Body of pancreas (tissue), 4 donors: ENCODE results near the gene HOXB3.

ENCODE experiments used
- CTCF ChIP-seq, 7 experiments: fragments of 450-650 bp in 4 of 7; fragments of 200-600 bp in 3 of 7; sonication (generic) in 3 of 7; IDR thresholded peaks; one replicate each; pipeline ENCODE4 v1.5.1; 2016 to 2019; ENCODE audit warnings: antibody characterized with exemption in 7 of 7
- POLR2A ChIP-seq, 3 donors: fragments of 450-650 bp; IDR thresholded peaks; one replicate each; pipeline ENCODE4 v1.6.1; 2016; ENCODE audit warnings: antibody characterized with exemption in 3 of 3, mild to moderate bottlenecking in 2 of 3

- TF ChIP-seq CTCF (IDR thresholded peaks at IDR 0.05) (no peak), POLR2A (IDR thresholded peaks at IDR 0.05) (no peak)
Observed at GRCh38 chr17:48606892-48607614, 17.0 kb upstream of the HOXB3 start.
